GM12878 (cell line): ENCODE results near the gene RAD23B.

Source experiments
- BMI1 ChIP-seq: fragments of 450-650 bp; IDR thresholded peaks from 2 replicates; pipeline ENCODE4 v1.6.1; 2016; ENCODE audit warnings: mild to moderate bottlenecking, moderate library complexity, borderline replicate concordance
- CTCF ChIP-seq, 3 experiments: IDR thresholded peaks in 2 of 3; conservative IDR thresholded peaks in 1 of 3; 2 replicates each; pipeline ENCODE4 v1.5.1; 2011; ENCODE audit warnings: low read depth in 3 of 3, low read length in 3 of 3, mild to moderate bottlenecking in 3 of 3, control low read depth in 2 of 3, moderate library complexity in 2 of 3, inconsistent platforms in 1 of 3, mixed read lengths in 1 of 3; ENCODE audit not compliant: control insufficient read depth in 2 of 3, insufficient read depth in 1 of 3; ENCODE audit errors: extremely low read depth in 1 of 3
- FOS ChIP-seq: IDR thresholded peaks from 3 replicates; pipeline ENCODE4 v1.6.1; 2011; ENCODE audit warnings: borderline replicate concordance; ENCODE audit not compliant: insufficient read length; ENCODE audit errors: extremely low read depth
- FOXK2 ChIP-seq: fragments of 450-650 bp; IDR thresholded peaks from 2 replicates; pipeline ENCODE4 v1.6.1; 2017; ENCODE audit warnings: mild to moderate bottlenecking, moderate library complexity
- GABPA ChIP-seq: IDR thresholded peaks from 2 replicates; pipeline ENCODE4 v1.6.1; 2014; ENCODE audit warnings: antibody characterized with exemption, low read depth, mild to moderate bottlenecking, inconsistent platforms
- REST ChIP-seq: IDR thresholded peaks from 2 replicates; pipeline ENCODE4 v1.6.1; 2012; ENCODE audit warnings: mild to moderate bottlenecking, low read depth, low read length
- USF2 ChIP-seq: IDR thresholded peaks from 2 replicates; pipeline ENCODE4 v1.6.1; 2011; ENCODE audit warnings: low read depth, low read length, improper control_type of control experiment, borderline replicate concordance
- ZNF384 ChIP-seq: IDR thresholded peaks from 2 replicates; pipeline ENCODE4 v1.6.1; 2012; ENCODE audit warnings: low read depth, mild to moderate bottlenecking, low read length, improper control_type of control experiment, borderline replicate concordance

GRCh38 chr9:107351382-107352045 is 68.4 kb downstream of the RAD23B start:
- TF ChIP-seq REST (no peak), CTCF (IDR thresholded peaks at IDR 0.05 in 2 of 3, conservative IDR thresholded peaks at IDR 0.05 in 1 of 3; ENCODE audit: control insufficient read depth in 2 of 3, extremely low read depth in 1 of 3, insufficient read depth in 1 of 3, low read depth in 3 of 3, low read length in 3 of 3) (no peak), FOS (no peak), FOXK2 (no peak), GABPA (no peak), BMI1 (no peak), ZNF384 (no peak), USF2 (no peak)
